NCI-H2227 (cell line): ENCODE data around the gene ADM2.
"Not testable (repeated sequence)": the region's sequence is repeated elsewhere in the genome, so short reads cannot be mapped to it uniquely, and the experiment has no call there.

ENCODE experiments used
- DNase-seq: peaks from one replicate; lab custom pipeline; 2025; ENCODE audit not compliant: unreplicated experiment; lab: John Stamatoyannopoulos, UW

ADM2 gene

DNA sequence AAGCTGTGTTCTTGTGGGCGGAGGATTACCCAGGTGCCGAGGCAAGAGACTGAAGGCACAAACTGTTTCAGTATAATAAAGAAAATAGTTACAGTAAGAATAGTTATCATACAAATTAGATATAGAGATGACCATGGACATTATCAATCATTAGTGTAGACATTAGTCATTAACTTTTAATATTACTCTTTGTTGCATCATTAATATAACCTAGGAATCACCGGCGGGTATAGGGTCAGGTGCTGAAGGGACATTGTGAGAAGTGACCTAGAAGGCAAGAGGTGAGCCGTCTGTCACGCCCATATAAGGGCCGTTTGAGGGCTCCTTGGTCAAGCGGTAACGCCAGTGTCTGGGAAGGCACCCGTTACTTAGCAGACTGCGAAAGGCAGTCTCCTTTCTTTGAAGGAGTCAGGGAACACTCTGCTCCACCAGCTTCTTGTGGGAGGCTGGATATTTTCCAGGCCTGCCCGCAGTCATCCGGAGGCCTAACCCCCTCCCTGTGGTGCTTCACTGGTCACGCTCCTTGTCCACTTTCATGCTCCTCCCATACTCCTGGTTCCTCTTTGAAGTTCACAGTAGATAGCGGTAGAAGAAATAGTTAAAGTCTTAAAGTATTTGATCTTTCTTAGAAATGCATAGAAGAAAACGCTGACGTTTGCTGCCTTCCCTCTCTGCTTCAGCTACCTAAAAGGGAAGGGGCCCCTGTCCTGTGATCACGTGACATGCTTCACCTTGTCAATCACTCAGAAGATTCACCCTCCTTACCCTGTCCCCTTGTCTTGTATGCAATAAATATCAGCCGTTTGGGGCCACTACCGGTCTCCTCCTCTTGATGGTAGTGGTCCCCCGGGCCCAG lies 52.7 kb downstream of the ADM2 start:
- DNase-seq: not testable (repeated sequence)

DNA sequence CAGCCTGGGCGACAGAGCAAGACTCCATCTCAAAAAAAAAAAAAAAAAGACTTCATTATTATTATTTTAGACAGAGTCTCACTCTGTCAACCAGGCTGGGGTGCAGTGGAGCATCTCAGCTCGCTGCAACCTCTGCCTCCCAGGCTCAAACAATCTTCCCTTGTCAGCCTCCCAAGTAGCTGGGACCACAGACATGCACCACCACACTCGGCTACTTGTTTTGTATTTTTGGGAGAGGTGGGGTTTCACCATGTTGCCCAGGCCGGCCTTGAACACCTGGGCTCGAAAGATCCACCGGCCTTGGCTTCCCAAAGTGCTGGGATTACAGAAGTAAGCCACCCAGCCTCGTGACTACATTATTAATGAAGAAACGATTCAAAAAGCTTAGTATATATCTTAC lies 53.8 kb downstream of the ADM2 start:
- DNase-seq: no peak
